ENCODE measurements around the gene DYSF.
"Not testable (repeated sequence)": the region's sequence is repeated elsewhere in the genome, so short reads cannot be mapped to it uniquely, and the experiment has no call there.

DYSF gene

DNA sequence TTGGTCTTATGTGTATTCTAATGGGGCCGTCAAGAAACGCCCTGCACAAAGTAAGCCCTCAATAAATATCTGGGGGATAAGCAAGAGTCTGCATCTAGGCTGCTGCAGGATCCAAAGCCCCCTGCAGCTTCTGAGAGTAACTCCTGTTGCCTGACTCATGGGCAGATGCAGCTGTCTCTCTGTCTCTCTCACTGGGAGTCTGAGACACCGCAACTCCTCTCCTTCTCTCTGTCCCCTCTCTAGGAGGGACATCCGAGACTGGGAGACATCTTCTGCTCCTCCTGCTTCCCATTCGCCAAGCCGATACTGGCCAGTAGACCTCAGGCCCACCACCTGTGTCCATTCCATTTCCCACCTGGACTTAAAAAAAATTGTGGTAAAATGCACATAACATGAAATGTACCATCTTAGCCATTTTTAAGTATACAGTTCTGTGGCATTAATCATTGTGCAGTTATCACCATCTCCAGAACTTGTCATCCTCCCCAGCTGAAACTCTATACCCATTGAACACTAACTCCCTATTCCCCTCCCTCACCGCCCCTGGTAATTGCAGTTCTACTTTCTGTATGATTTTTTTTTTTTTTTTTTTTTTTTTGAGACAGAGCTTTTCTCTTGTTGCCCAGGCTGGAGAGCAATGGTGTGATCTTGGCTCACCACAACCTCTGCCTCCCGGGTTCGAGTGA, 20.1 kb downstream of the DYSF start:
- FAIRE-seq = no peak

- FAIRE-seq = no peak
Measured at GRCh38 chr2:71474116-71474743, 20.9 kb downstream of the DYSF start.

DNA sequence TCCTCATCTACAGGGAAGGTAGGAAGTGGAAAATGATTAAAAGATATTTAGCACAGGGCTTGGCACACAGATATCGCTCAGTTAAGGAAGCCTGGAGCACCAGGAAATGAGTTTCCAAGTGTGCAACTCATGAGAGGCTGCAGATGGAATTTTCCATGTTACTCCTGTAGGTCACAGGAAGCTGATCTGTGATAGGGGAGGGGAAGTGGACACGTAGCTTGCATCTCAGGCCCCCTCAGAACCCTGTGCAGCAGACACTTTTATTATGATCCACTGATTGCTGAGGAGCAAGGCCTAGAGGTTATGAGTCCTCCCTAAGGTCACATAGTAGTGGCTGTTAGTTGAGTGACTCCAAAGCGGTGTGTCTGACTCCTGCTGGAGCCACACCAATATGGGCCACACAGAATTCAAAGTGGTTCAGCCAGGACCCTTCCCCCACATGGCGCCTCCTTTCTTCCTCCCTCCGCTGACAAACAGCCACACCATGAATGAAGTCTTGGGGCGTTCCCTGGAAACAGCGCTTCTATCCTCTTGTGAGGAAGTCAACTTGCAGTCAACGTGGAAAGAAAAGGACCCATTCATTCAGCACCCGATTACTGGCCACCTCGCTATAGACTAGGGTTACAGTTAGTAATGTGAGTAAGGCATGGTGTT, 21.5 kb downstream of the DYSF start:
- FAIRE-seq = no peak

DNA sequence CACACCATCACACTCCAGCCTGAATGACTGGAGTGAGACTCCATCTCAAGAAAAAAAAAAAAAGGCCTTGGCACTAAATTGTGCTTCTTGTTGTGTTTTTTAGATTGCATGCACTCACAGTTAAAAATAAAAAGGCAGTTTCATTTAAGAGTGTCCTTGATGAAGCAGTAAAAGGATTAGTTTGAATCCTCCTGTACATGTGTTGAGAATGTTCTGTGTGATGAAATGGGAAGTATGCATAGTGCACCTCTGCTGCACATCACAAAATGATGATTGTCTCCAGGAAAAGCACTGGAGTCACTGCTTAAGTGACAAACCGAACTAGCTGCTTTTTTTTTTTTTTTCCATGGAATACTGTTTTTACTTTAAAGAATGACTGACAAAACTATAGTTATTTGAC, 23.1 kb downstream of the DYSF start:
- FAIRE-seq = no peak

GRCh38 chr2:71477231-71477691, 23.9 kb downstream of the DYSF start:
- no peak for FAIRE-seq

GRCh38 chr2:71478806-71479205, 25.4 kb downstream of the DYSF start:
- no peak for FAIRE-seq

DNA sequence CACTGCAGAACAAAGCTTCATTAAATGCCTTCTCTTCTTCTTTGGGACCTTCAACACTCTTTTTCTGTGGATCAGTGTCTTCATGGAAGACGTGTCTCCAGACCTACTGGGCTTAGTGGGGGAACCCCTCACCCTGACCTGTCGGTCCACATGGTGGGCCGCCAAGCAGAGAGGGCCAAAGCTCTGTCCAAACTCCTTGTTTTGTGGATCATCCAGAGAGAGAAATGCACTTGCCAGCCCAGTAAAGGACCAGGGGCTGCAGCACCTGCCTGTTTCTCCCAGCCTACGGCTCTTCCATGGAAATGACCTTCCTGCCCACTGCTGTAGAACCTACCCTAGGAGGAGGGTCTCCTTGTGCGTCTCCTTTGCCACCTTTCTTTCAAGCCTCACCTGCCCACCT, 25.9 kb downstream of the DYSF start:
- no peak for FAIRE-seq

- no peak for FAIRE-seq
Measured at GRCh38 chr2:71481111-71481510, 27.8 kb downstream of the DYSF start.

GRCh38 chr2:71482055-71482454, 28.7 kb downstream of the DYSF start:
- FAIRE-seq = no peak

DNA sequence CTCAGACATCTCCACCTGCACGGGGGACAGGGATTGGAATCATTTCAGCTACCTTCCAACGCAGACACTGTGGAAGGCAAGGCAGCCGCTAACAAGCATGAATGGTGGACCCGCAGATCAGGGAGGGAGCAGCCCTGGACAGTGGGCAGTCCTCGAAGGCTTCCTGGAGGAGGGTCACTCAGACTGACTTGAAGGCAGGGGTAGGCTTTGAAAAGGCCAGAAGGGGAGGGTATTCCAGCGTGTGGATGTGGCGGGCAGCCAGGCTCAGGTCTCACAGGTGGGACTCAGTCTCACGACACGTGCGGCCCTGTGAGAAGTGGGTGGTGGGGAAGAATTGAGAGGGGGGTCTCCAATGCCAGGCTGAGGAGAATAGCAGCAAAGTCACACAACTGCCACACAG, 29.9 kb downstream of the DYSF start:
- FAIRE-seq = no peak

GRCh38 chr2:71484354-71484753, 31.0 kb downstream of the DYSF start:
- no peak for FAIRE-seq

DNA sequence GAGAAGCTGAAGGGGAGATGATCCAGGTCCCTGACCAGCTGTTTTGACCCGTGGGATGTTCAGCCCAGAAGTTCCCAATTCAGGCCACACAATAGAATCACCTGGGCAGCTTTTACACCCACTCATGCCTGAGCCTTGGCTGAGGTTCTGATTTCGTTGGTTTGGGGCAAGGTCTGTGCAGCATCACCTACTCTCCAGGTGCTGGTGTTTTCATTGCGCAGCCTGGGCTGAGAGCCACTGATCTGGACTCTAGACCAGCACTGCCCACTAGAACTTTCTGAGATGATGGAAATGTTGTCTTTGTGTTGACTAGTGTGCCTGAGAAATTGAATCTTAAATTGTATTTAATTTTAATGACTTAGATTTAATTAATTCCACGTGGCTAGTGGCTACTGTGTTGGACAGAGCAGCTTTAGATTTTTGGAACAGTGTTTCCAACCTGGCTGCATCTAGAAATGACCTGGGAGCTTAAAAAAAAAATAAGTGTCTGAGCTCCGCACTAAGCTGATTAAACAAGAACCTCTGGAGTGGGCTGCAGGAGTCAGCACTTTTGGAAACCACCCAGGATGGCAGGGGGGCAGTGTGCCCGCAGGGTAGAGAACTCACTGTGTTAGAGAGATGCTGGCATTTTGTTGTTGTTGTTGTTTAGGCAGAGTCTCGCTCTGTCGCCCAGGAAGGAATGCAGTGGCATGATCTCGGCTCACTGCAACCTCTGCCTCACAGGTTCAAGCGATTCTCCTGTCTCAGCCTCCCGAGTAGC, 33.7 kb downstream of the DYSF start:
- FAIRE-seq = no peak

DNA sequence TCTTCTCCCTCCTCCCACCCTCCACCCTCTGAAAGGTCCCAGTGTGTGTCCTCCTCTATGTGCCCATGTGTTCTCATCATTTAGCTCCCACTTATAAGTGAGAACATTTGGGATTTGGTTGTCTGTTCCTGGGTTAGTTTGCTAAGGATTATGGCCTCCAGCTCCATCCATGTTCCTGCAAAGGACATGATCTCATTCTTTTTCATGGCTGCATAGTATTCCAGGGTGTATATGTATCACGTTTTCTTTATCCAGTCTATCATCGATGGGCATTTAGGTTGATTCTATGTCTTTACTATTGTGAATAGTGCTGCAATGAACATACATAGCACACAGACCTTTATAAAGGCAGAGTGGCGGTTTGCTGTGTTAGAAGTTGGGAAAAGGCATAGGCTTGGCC, 38.2 kb downstream of the DYSF start:
- not testable (repeated sequence) for FAIRE-seq

DNA sequence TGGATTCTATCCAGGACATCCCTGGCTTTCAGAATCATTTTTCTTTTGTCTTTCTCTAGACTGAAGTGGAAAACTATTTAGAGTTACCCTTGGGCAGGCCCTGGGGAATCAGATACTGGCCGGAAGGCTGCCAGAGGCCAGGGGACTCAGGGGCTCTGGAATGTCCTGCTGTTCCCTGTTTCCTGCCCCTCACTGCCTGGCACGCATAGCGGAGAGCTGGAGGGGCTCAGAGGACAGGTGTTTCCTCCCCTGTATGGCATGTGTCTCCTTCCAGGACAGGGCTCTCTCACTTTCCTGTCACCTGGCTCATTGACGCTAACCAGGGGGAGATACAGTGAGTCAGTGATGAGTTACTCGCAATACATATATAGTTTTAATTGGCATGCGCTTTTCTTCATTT, 38.8 kb downstream of the DYSF start:
- no peak for FAIRE-seq

- no peak for FAIRE-seq
Measured at GRCh38 chr2:71494091-71494490, 40.7 kb downstream of the DYSF start.

GRCh38 chr2:71494523-71495155, 41.3 kb downstream of the DYSF start:
- no peak for FAIRE-seq

GRCh38 chr2:71496156-71496770, 42.9 kb downstream of the DYSF start:
- FAIRE-seq = no peak

- no peak for FAIRE-seq
Measured at GRCh38 chr2:71498261-71498701, 44.9 kb downstream of the DYSF start.

- no peak for FAIRE-seq
Measured at GRCh38 chr2:71499691-71500090, 46.3 kb downstream of the DYSF start.

DNA sequence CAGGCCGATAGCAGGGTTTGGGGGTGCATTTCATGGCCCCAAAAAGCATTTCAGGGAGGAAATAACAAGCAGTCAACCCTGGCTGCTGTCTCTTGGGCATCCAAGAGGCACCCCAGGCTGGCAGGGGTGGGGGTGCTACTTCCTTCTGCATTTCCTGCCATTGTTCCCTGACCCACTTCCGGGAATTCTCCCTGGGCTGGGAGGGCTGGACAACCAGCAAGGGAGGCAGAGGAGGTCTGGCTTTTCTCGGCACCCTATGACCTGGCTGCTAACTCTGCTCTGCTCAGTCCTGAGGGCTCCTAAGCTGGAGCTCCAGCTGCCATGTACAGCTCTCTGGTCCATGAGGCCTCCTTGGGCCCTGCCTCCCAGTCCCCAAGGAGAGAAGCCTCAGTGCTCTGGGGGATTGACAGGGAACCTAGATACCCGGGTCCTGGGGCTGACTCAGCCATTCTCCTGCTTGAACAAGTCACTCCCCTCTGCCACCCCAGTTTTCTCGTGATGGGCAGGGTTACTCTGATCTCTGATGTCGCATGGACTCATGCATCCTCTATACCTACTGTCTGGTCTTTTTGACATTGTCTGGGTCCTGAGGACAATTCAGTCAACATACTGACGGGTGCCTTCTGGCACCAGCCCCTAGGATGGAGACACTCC, 47.2 kb downstream of the DYSF start:
- no peak for FAIRE-seq

DNA sequence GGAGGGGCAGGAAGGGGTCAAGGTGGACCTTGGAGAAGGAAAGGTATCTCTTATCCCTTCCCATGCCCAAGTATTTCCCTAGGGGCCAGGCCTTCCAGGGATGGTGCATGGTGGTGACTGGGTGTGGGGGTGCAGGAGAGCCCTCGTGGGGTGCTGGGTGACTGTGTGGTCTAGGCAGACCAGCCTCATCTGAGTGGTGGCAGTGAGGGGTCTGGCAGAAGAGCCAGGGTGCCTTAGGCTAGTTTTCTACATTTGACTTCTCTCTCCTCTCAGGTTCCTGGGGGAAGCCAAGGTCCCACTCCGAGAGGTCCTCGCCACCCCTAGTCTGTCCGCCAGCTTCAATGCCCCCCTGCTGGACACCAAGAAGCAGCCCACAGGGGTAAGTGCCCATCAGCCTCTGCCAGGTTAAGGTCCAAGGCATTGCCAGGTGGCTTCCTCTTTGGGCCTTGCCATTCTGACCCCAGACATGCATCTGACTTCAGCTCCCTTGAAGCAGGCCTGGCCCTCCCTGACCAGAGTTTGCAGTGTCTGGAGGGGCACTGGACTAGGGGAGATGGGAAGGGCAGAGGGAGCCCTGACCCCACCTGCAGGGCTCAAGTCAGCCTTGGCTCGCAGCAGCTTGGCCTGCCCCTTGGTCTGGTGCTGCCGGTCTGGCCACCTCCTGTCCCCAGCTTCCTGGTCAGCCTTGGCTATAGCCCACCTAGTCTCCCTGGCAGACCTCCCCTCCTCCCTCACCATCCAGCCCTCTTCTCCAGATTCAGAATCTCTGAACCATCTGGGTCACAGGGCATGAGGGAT, 49.8 kb downstream of the DYSF start:
- FAIRE-seq = no peak
